Liver (tissue), 9 donors: ENCODE measurements around the gene COL24A1. TPM values are rescaled to one million over a fixed set of nuclear protein-coding genes. Genes with fewer than 3 reads are reported as not detected.

Experiments
- DNase-seq: peaks from one replicate; pipeline ENCODE4 v3.0.0-alpha.2; 2017; ENCODE audit warnings: low spot score
- H3K27ac ChIP-seq, 2 donors: one replicate each; pipeline ENCODE4 v1.7.0; 2013; ENCODE audit warnings: inconsistent platforms in 2 of 2, low read length in 2 of 2, control low read depth in 1 of 2, low read depth in 1 of 2, mild to moderate bottlenecking in 1 of 2
- H3K27me3 ChIP-seq, 4 donors: one replicate each; pipeline versions ENCODE4 v1.6.1 to v1.7.0; 2013; ENCODE audit warnings: low read length in 3 of 4, inconsistent platforms in 1 of 4, mild to moderate bottlenecking in 1 of 4, moderate library complexity in 1 of 4; ENCODE audit not compliant: control insufficient read depth in 4 of 4, insufficient read depth in 4 of 4
- H3K36me3 ChIP-seq, 4 donors: one replicate each; pipeline versions ENCODE4 v1.6.1 to v1.7.0; 2013; ENCODE audit warnings: low read length in 3 of 4, mild to moderate bottlenecking in 3 of 4, low read depth in 1 of 4, moderate library complexity in 1 of 4; ENCODE audit not compliant: control insufficient read depth in 4 of 4, insufficient read depth in 3 of 4
- H3K4me1 ChIP-seq, 4 donors: one replicate each; pipeline versions ENCODE4 v1.6.1 to v1.7.0; 2013; ENCODE audit warnings: low read length in 3 of 4, mild to moderate bottlenecking in 3 of 4, moderate library complexity in 1 of 4; ENCODE audit not compliant: control insufficient read depth in 4 of 4, insufficient read depth in 4 of 4
- H3K4me3 ChIP-seq, 3 donors: one replicate each; pipeline versions ENCODE4 v1.6.1 to v1.7.0; 2013; ENCODE audit warnings: low read length in 3 of 3, control low read depth in 1 of 3, low read depth in 1 of 3, mild to moderate bottlenecking in 1 of 3
- H3K9ac ChIP-seq, 2 donors: one replicate each; pipeline ENCODE4 v1.7.0; 2013; ENCODE audit warnings: low read length in 2 of 2, mild to moderate bottlenecking in 2 of 2, moderate library complexity in 2 of 2, control low read depth in 1 of 2, low read depth in 1 of 2
- H3K9me3 ChIP-seq, 4 donors: one replicate each; pipeline versions ENCODE4 v1.6.1 to v1.7.0; 2013; ENCODE audit warnings: low read length in 3 of 4; ENCODE audit not compliant: control insufficient read depth in 4 of 4
- FOXA1 ChIP-seq: IDR thresholded peaks from 2 replicates; pipeline ENCODE4 v1.6.1; 2016; ENCODE audit warnings: antibody characterized with exemption
- FOXA2 ChIP-seq: IDR thresholded peaks from 2 replicates; pipeline ENCODE4 v1.6.1; 2016; ENCODE audit warnings: antibody characterized with exemption
- HNF4A ChIP-seq, 2 donors: conservative IDR thresholded peaks; 2 replicates each; pipeline ENCODE4 v1.6.1; 2016; ENCODE audit warnings: antibody characterized with exemption in 2 of 2, mild to moderate bottlenecking in 2 of 2
- HNF4G ChIP-seq: IDR thresholded peaks from 2 replicates; pipeline ENCODE4 v1.6.1; 2016; ENCODE audit warnings: antibody characterized with exemption
- RAD21 ChIP-seq, 2 donors: IDR thresholded peaks; 2 replicates each; pipeline ENCODE4 v1.6.1; 2016; ENCODE audit warnings: antibody characterized with exemption in 2 of 2, mild to moderate bottlenecking in 2 of 2
- RXRA ChIP-seq, 2 donors: IDR thresholded peaks; 2 replicates each; pipeline ENCODE4 v1.6.1; 2017 to 2018; ENCODE audit warnings: antibody characterized with exemption in 2 of 2, mild to moderate bottlenecking in 1 of 2
- WGBS: extraction: QIAGEN DNeasy Blood & Tissue Kit; methylation state at CpG from one replicate; pipeline ENCODE4 v1.1.7; 2013; 5-methylcytosine and 5-hydroxymethylcytosine counted together
- polyA plus RNA-seq, 2 donors: library from polyadenylated mRNA; stranded (reverse) in 1 of 2; unstranded in 1 of 2; fragments of 200-250 nt in 1 of 2; fragments of >200 nt in 1 of 2; fragmentation: Nextera tagmentation in 1 of 2; extraction: Ambion mirVana in 1 of 2; gene quantifications; one replicate each; pipeline versions ENCODE4 v1.2.1 to v1.2.3, GENCODE V29; 2013 to 2015
- total RNA-seq, 2 donors: library from RNA; depleted of rRNA; stranded (reverse); fragments of >200 nt; gene quantifications; one replicate each; pipeline ENCODE4 v1.2.3, GENCODE V29; 2014
- TF ChIP-seq, protein P1 (sequence below): IDR thresholded peaks from 2 replicates; pipeline ENCODE4 v1.6.1; 2016; ENCODE audit warnings: antibody characterized with exemption, mild to moderate bottlenecking
- TF ChIP-seq, protein P2 (sequence below): IDR thresholded peaks from 2 replicates; pipeline ENCODE4 v1.6.1; 2016; ENCODE audit warnings: antibody characterized with exemption
- TF ChIP-seq, protein P3 (sequence below): IDR thresholded peaks from 2 replicates; pipeline ENCODE4 v1.6.1; 2016; ENCODE audit warnings: antibody characterized with exemption
- TF ChIP-seq, protein P4 (sequence below): IDR thresholded peaks from 2 replicates; pipeline ENCODE4 v1.6.1; 2016; ENCODE audit warnings: antibody characterized with exemption
- TF ChIP-seq, protein P5 (sequence below): fragments of 150-350 bp; IDR thresholded peaks from 2 replicates; pipeline ENCODE4 v1.5.1; 2017; ENCODE audit warnings: improper control_type of control experiment, low read depth, low read length; ENCODE audit not compliant: missing input control
- donor health status: healthy.
- donor health status: healthy.
- donor health status: healthy.
- donor health status: healthy.
- donor health status: healthy.

COL24A1 gene
- total and polyA plus RNA-seq, 4 donors = under 0.01 to 0.28 (median 0.01) TPM; not detected in 1

DNA sequence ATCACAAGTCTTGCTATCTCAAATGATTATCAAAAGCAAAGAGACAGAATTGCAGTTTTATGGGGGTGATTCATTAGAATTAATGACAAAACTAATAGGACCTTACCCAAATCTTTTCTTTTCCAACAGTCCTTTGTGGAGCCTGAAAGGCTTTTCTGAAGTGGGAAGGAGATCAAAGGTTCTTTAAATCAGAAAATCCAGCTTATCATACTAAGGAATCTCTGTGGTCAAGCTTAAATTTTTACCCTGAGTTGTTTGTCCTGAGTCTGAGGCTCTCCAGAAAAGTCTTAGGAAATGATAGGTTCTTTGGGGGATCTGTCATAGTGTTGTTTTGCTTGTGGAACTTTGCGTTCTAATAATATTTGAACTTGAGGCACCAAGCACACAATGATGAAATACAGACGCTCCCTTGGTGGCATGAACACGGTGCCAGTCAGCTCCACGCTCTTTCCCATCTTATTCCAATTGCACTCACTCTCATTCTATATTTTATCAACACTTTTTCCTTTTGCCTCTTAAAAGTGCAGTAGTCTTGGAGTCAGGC lies 38.0 kb upstream of the COL24A1 start (continued):
- TF ChIP-seq, protein P1, sequence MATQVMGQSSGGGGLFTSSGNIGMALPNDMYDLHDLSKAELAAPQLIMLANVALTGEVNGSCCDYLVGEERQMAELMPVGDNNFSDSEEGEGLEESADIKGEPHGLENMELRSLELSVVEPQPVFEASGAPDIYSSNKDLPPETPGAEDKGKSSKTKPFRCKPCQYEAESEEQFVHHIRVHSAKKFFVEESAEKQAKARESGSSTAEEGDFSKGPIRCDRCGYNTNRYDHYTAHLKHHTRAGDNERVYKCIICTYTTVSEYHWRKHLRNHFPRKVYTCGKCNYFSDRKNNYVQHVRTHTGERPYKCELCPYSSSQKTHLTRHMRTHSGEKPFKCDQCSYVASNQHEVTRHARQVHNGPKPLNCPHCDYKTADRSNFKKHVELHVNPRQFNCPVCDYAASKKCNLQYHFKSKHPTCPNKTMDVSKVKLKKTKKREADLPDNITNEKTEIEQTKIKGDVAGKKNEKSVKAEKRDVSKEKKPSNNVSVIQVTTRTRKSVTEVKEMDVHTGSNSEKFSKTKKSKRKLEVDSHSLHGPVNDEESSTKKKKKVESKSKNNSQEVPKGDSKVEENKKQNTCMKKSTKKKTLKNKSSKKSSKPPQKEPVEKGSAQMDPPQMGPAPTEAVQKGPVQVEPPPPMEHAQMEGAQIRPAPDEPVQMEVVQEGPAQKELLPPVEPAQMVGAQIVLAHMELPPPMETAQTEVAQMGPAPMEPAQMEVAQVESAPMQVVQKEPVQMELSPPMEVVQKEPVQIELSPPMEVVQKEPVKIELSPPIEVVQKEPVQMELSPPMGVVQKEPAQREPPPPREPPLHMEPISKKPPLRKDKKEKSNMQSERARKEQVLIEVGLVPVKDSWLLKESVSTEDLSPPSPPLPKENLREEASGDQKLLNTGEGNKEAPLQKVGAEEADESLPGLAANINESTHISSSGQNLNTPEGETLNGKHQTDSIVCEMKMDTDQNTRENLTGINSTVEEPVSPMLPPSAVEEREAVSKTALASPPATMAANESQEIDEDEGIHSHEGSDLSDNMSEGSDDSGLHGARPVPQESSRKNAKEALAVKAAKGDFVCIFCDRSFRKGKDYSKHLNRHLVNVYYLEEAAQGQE = no peak
- TF ChIP-seq, protein P2, sequence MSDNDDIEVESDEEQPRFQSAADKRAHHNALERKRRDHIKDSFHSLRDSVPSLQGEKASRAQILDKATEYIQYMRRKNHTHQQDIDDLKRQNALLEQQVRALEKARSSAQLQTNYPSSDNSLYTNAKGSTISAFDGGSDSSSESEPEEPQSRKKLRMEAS = no peak
- TF ChIP-seq FOXA2 (no peak), RAD21 (IDR thresholded peaks at IDR 0.05) (no peak), FOXA1 (no peak)
- TF ChIP-seq, protein P3, sequence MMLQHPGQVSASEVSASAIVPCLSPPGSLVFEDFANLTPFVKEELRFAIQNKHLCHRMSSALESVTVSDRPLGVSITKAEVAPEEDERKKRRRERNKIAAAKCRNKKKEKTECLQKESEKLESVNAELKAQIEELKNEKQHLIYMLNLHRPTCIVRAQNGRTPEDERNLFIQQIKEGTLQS = no peak

DNA sequence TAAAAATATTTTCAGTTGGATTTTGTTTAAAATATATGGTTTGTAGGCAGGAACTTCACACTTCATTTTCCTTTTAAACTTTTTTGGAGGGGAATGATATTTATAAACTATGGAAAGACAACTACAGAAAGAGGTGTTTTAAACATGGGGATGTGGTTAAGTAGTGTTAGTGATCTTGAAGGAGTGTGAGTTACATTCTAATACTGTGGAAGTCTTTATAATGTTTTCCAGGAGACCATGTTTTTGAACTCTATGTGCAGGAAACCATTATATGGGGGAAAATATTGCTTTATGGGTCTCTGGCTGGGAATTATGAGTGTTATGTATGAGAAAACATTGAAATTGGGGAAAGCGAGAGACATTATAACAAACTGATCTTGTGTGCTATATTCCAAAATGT lies 35.8 kb upstream of the COL24A1 start:
- H3K36me3 ChIP-seq = no peaks in the 10 kb centered on the region
- no peak overlapping the region for H3K4me3 ChIP-seq
- H3K27me3 ChIP-seq = no peaks in the 10 kb centered on the region
- no peaks in the 10 kb centered on the region for H3K4me1 ChIP-seq
- no peak for DNase-seq
- H3K9me3 ChIP-seq = no peaks in the 10 kb centered on the region
- H3K27ac ChIP-seq = no peak overlapping the region
- 82% methylated on average over 1 of the region's 1 CpG for WGBS
- no peak for TF ChIP-seq HNF4A (conservative IDR thresholded peaks at IDR 0.05)
- TF ChIP-seq HNF4G = no peak
- TF ChIP-seq FOXA2 = no peak
- TF ChIP-seq, protein P1 = no peak
- no peak for TF ChIP-seq RAD21 (IDR thresholded peaks at IDR 0.05)
- H3K9ac ChIP-seq = no peak overlapping the region

DNA sequence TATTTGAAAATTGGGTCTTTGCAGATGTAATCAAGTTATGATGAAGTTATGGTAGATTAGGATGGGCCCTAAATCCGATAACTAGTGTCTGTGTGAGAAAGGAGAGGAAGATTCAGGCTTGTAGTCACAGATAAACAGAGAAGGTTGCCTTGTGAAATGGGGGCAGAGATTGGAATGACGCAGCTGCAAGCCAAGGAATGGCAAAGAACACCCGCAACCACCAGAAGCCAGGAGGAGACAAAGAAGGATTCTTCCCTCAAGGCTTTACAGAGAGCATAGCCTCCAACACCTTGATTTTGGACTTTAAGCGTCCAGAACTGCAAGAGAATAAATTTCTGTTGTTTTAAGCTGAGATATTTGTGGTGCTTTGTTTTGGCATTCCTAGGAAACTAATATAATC lies 35.4 kb upstream of the COL24A1 start:
- H3K9me3 ChIP-seq = no peaks in the 10 kb centered on the region
- no peaks in the 10 kb centered on the region for H3K4me1 ChIP-seq
- no peak overlapping the region for H3K27ac ChIP-seq
- no peaks in the 10 kb centered on the region for H3K27me3 ChIP-seq
- WGBS = 61% methylated on average over 4 of the region's 4 CpGs
- H3K4me3 ChIP-seq = no peak overlapping the region
- H3K36me3 ChIP-seq = no peaks in the 10 kb centered on the region
- no peak for DNase-seq
- H3K9ac ChIP-seq = no peak overlapping the region
- no peak for TF ChIP-seq FOXA1
- TF ChIP-seq, protein P3 = no peak
- TF ChIP-seq, protein P1 = no peak
- TF ChIP-seq, protein P4, sequence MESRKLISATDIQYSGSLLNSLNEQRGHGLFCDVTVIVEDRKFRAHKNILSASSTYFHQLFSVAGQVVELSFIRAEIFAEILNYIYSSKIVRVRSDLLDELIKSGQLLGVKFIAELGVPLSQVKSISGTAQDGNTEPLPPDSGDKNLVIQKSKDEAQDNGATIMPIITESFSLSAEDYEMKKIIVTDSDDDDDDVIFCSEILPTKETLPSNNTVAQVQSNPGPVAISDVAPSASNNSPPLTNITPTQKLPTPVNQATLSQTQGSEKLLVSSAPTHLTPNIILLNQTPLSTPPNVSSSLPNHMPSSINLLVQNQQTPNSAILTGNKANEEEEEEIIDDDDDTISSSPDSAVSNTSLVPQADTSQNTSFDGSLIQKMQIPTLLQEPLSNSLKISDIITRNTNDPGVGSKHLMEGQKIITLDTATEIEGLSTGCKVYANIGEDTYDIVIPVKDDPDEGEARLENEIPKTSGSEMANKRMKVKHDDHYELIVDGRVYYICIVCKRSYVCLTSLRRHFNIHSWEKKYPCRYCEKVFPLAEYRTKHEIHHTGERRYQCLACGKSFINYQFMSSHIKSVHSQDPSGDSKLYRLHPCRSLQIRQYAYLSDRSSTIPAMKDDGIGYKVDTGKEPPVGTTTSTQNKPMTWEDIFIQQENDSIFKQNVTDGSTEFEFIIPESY = no peak
- TF ChIP-seq RXRA (IDR thresholded peaks at IDR 0.05) = no peak
- no peak for TF ChIP-seq HNF4G
- no peak for TF ChIP-seq HNF4A (conservative IDR thresholded peaks at IDR 0.05)
- TF ChIP-seq, protein P5, sequence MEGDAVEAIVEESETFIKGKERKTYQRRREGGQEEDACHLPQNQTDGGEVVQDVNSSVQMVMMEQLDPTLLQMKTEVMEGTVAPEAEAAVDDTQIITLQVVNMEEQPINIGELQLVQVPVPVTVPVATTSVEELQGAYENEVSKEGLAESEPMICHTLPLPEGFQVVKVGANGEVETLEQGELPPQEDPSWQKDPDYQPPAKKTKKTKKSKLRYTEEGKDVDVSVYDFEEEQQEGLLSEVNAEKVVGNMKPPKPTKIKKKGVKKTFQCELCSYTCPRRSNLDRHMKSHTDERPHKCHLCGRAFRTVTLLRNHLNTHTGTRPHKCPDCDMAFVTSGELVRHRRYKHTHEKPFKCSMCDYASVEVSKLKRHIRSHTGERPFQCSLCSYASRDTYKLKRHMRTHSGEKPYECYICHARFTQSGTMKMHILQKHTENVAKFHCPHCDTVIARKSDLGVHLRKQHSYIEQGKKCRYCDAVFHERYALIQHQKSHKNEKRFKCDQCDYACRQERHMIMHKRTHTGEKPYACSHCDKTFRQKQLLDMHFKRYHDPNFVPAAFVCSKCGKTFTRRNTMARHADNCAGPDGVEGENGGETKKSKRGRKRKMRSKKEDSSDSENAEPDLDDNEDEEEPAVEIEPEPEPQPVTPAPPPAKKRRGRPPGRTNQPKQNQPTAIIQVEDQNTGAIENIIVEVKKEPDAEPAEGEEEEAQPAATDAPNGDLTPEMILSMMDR = no peak
- TF ChIP-seq, protein P2 = no peak
